HG02981 (cell line): ENCODE data around the gene RBFOX2.

Source experiments
- ATAC-seq: cut with Tn5 transposase; IDR thresholded peaks from one replicate; pipeline ENCODE4 v1.9.1; 2021; ENCODE audit warnings: mild to moderate bottlenecking, moderate library complexity; ENCODE audit not compliant: unreplicated experiment

RBFOX2 gene

DNA sequence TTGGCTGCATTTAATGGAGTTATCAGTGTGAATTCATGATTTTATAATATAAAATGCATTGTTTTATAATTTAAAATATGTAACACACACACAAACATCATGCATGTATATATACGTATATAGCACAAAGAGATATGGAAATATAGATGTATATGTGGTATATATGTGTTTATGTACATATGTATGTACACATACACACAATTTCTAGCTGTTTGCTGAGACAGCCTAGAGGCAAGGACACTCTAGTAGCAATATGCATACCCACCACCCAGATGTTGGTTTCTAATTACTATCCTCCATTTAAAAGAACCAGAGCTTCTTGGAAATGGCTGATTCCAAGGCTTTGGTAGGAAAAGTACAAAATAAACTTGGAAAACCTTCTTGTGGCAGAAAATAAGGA lies 50.4 kb downstream of the RBFOX2 start:
- ATAC-seq: no peak

- ATAC-seq: no peak
These were observed 51.5 kb downstream of the RBFOX2 start for GRCh38 chr22:35977136-35977535.

DNA sequence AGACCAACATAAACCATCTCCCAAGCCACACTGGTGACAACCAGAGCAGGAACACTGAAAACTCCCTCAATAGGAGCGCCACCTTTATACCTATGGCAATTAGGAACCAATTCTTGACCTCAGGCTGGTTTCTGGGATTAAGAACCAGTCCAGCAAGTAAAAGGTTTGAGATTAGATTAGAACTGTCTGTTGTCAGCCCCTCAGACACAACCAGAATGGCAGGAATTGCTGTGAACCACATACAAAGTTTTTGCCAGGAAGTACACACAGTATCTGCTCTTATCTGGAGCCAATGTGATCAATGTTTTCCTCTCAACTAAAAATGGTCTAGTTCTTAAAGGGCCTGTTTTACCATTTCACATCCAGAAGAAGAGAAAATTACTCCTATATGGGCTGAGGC lies 55.2 kb downstream of the RBFOX2 start:
- ATAC-seq: no peak

DNA sequence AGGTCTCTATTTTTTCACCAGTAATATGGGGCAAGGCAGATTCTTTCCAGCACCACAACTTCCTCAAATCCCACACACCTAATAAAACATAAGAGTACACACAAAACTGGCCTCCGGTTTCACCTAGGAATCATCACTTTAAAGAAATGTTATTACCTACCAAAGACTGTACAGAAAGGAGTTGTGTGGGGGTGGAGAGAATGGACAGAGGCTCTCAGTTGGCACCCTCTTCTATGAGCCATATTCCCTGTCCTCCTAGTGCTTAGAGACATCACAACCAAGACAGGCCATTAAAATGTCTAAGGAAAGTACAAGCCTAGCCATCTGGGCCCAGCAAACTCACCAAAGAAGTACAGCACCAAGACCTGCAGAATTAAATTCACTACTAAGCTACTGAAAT lies 56.1 kb downstream of the RBFOX2 start:
- no peak for ATAC-seq

GRCh38 chr22:35971456-35972119 lies 57.0 kb downstream of the RBFOX2 start:
- no peak for ATAC-seq

DNA sequence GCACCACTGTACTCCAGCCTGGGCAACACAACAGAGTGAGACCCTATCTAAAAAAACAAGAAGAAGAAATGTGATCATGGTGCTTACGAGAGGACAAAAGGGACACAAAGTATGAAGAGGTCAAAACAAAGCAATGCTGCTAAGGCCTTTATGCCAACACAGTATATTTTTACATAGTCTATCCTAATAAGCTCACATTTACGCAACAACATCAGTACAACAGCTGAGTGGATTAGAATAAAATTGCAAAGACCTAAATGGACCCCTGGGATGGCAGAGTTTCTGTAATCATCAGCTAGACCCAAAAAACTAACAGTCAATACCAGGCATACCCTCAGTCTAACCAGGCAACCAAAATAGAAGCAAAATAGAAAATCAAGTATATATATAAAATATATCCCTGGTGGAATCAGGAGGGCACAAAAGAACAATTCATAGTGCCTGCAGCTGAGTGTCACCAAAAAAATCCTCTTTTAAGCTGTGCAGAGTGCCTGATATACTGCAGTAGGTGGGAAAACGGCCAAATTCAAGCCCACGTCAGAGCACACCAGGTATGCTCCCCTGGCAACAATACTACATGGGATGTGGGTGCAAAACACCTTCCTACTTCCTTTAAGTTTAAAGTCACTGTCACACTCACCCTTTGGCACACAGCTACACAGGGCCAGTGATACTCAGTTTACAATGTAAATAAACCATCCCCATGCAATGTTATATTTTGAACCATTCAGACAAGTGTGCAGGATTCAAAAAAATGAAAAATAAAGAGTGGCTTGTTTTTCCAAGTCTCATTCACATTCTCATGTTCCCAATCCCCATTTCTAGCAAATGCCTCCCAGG lies 57.8 kb downstream of the RBFOX2 start:
- ATAC-seq: no peak

DNA sequence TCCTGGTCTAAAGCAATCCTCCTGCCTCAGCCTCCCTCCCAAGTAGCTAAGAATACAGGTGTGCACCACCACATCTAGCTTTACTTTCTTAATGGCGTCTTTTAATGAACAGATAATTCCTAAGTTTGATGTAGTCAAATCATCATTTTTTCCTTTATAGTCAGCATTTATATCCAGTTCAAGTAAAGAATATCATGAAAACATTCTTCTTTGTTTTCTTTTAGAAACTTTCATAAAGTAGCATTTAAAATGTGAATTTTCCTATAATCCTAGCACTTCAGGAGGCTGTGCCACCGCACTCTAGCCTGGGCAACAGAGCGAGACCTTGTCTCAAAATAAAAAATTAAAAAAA lies 61.6 kb downstream of the RBFOX2 start:
- ATAC-seq: no peak

- ATAC-seq: no peak
These were observed 62.1 kb downstream of the RBFOX2 start for GRCh38 chr22:35966314-35967045.

DNA sequence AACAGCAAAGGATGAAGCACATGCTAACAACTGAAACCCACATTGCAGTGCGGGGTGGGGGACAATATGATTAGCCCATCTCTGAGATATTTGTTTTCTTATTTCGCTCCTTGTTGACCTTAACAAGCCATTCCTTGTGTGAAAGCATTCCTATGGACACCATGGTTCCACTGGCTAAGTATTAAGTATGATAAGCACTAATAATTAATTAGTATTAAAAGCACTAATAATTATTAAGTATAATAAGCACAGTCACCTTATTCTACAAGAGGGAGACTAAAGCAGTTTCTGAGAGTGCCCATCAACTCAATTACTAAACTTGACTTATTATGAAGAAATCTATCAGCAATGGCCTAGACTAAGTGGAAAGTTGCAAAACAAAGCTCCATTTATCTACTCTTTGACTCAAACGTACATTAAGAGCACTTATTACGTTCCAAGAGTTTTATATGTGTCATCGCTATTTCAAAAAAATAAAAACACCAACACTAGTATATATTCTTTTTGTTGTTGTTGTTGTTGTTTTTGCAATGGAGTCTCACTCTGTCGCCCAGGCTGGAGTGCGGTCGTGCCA lies 65.3 kb downstream of the RBFOX2 start:
- ATAC-seq: no peak

DNA sequence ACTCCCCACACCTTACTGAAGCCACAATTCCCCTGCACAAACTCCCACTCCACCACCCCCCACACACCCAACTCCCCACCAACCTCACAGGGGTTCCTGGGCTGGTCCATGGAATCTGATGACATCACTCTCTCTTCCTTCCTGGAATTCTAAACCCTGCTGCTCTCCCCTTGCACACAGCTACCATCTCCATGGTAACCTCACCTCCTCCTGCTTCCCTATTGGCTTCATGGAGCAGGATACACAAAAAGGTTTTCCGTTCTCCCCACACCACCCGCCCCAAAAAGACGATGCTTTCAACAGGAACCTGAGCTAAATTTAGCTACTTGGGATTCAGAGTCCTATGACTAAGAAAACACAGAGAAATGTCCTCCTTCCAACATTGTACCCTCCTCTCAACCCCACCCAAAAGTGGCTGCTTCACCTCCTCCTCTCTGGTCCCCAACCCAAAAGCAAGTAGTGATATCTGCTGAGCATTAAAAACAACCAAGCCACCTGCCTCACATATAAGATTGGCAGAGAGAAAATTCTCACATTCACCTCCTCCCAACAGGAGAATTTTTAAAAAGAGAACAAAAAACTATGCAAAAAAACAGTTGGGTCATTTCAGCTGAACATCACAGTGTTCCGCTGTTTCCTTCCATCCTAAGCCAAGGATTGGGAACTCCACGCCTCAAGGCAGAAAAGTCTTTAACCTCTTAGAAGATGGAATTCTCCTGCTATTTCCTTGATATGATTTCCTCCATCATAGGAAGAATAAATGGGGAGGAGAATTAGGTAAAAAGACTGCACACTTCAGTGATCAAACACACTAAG lies 66.9 kb downstream of the RBFOX2 start:
- ATAC-seq: no peak

GRCh38 chr22:35960854-35961253 lies 67.8 kb downstream of the RBFOX2 start:
- ATAC-seq: no peak

GRCh38 chr22:35959121-35959800 lies 69.4 kb downstream of the RBFOX2 start:
- ATAC-seq: no peak

GRCh38 chr22:35958334-35958733 lies 70.3 kb downstream of the RBFOX2 start:
- no peak for ATAC-seq

GRCh38 chr22:35957589-35957988 lies 71.0 kb downstream of the RBFOX2 start:
- ATAC-seq: no peak

DNA sequence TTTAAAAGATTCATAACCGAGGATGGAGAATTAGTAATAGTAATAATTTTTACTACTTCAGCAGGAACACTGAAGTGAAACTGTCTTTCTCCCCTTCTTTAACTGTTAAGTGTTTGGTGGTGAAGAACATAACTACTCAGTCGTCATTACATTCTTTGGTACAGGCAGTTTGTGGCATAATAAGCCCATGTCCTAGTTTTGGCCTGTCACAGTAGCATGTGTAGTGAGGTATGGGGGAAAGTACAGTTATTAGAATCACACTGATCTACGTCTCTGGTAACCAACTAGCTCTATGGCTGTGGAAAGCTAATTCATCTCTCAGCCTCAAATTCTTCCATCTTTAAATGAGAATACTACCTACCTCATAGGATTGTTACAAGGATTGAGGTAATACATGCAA lies 71.8 kb downstream of the RBFOX2 start:
- no peak for ATAC-seq

DNA sequence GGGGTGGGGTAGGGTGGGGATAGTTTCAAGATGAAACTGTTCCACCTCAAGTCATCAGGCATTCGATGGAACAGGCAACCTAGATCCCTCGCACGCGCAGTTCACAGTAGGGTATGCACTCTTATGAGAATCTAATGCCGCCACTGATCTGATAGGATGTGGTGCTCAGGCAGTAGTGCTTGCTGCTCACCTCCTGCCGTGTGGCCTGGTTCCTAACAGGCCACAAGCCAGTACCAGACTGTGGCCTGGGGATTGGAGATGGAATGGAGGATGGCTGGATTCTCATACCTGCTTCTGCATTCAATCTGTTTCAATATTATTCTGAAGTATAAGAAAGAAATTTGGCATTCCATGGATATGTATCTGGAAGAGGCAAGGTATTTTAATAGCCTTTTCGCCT lies 73.1 kb downstream of the RBFOX2 start:
- ATAC-seq: no peak

DNA sequence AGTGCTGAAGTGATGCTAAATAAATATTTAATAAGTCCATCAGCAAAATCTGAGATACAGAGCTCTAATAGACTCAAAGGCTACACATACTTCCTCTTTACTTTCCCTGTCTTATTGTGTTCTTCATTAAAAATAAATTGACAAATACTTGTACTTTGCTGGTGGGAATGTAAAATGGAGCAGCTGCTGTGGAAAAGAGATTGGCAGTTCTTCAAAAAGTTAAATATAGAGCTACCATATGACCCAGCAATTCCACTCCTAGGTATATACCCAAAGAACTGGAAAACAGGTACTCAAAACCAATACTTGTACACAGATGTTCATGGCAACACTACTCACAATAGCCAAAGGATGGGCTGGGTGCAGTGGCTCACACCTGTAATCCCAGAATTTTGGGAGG lies 76.0 kb downstream of the RBFOX2 start:
- ATAC-seq: no peak

DNA sequence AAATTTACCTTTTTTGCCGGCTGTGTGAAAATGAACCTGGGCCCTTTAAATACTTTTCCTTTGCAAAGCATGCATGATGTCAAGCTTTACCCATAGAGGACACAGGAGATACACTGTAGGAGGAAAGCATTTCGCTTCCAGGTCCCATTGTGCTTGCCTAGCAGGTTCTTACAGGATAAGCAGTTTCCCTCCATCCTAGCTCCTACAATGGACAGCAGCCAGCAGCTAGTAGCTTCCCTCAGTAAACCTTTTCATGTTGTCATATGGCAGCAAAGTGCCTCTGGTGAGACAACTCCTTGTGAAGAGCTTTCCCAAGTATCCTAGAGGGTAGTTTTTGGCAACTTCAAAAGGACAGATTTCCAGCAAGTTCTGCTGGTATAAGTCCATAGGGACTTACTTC lies 78.4 kb downstream of the RBFOX2 start:
- no peak for ATAC-seq

DNA sequence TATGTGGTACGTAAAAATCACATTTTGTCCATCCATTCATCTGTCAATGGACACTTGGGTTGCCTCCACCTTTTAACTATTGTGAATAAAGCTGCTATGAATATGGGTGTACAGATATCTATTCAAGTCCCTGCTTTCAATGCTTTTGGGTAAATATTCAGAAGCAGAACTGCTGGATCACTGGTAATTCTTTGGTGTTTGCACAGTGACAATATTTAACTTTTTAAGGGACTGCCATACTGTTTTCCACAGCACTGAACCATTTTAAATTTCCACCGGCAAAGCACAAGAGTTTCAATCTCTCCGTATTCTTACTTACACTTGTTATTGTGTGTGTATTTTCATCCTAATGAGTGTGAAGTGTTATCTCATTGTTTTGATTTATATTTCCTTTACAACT lies 79.4 kb downstream of the RBFOX2 start:
- no peak for ATAC-seq

GRCh38 chr22:35947794-35948425 lies 80.7 kb downstream of the RBFOX2 start:
- ATAC-seq: no peak
